GM12892 (cell line): ENCODE data around the gene RAP1A.

Source experiments
- DNase-seq: peaks from one replicate; pipeline ENCODE4 v3.0.0; 2011; ENCODE audit not compliant: insufficient read length
- FAIRE-seq: peaks from 2 replicates; lab custom pipeline; 2011; peaks lifted over from hg19 to GRCh38; lab: Jason Lieb, UNC
- POLR2A ChIP-seq: IDR thresholded peaks from 2 replicates; pipeline ENCODE4 v1.6.1; 2011; ENCODE audit warnings: low read depth, low read length, control low read depth
- POLR2AphosphoS5 ChIP-seq: IDR thresholded peaks from 2 replicates; pipeline ENCODE4 v1.6.1; 2011; ENCODE audit warnings: low read depth, low read length, control low read depth
- TAF1 ChIP-seq: IDR thresholded peaks from 2 replicates; pipeline ENCODE4 v1.6.1; 2011; ENCODE audit warnings: low read depth, mild to moderate bottlenecking, control low read depth, low read length, borderline replicate concordance

RAP1A gene

DNA sequence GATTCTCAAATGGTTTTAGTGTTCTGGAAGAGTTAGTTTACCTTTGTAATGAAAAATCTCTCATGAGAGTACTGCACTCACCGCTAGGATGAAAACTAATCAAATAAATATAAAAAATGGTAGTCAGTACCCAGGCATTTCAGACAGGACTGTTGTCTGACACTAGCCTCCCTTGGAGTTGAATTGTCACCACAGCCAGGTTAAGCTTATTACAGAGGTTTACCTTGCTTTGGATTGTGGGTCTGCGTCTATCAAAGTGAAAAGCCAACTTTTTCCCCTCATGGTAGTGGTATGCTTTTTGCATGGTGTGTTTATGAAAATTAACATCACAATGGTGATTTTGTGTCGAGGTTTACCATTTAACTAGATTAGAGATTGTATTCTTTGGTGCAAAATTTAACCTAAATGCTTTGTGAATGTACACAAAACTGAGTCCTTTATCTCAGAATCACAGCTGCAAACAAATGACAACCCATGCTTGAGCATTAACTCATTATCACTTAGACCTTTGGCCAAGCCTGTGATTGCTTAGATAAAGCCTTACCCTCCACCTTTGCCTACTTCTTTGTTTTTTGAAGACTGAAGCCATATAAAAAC is 20.1 kb downstream of the RAP1A start:
- peak; percentile 24 for FAIRE-seq
- no peak for DNase-seq
- TF ChIP-seq POLR2A (no peak), TAF1 (no peak), POLR2AphosphoS5 (no peak)

DNA sequence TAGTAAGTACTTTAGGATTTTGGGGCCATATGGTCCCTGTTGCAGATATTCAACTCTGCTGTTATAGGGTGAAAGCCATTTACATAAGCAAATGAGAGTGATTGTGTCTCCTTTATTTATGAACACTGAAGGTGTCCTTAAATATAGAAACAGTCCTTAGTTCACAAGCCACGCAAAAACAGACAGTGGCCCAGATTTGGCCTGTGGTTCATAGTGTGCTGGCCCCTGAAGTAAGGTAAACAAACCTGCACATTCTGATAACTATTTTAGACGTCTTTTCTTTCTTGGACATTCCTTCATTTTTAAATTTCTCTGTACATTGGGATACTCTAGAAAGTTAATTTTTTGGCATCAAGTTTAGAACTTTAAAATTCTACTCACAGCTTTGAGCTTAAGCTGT is 23.5 kb downstream of the RAP1A start:
- FAIRE-seq (no peak), DNase-seq (no peak)
- TF ChIP-seq POLR2A: no peak
- no peak for TF ChIP-seq POLR2AphosphoS5
- TF ChIP-seq TAF1: no peak

DNA sequence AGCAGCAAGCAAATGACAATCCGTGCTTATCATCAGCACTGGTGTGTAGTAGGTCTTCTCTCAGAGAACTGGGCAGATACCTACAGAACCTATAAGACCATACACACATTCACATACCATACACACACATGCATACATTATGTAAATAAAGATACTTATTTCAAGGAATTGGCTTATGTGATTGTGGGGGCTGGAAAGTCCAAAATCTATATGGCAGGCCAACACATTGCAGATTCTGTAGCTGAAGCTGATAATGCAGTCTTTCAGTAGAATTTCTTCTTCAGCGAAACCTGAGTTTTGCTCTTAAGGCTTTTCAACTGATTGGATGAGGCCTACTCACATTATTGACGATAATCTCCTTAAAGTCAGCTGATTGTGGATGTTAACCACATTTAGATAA is 24.1 kb downstream of the RAP1A start:
- FAIRE-seq (no peak), DNase-seq (no peak)
- TF ChIP-seq TAF1 (no peak), POLR2A (no peak), POLR2AphosphoS5 (no peak)

DNA sequence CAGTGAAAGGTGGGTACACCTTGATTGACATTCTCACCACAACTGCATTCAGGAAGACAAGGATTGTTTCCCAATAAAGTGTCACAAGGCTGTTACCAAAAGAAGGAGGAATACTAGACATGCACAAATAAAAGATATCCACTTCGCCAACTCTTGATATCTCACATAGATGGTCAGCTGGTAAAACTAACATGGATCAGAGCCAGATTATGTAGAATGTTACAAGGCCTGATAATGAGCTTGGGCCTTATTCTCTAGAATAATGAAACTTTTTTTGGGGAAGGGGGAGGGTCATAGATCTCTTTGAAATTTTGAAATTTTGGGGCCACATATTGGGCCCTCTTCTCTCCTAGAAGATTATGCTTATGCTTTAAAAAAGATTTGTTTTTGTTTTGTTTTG is 24.9 kb downstream of the RAP1A start:
- TF ChIP-seq TAF1 (no peak), POLR2AphosphoS5 (no peak), POLR2A (no peak)
- FAIRE-seq: no peak
- no peak for DNase-seq

DNA sequence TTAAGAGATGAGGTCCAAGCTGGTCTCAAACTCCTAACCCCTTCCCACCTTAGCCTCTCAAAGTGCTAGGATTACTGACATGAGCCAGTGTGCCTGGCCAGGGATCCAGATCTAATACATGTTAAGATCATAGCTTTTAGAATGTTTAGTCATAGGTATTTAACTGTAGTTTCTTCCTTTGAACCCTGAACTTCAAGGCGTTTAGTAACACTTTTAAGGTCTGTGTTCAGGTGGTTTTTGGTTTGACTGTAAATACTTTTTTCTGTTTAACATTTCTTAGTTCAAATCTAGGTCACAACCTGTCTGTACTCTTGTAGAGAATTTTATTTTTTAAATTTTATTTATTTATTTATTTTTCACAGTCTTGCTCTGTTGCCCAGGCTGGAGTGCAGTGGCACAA is 28.1 kb downstream of the RAP1A start:
- FAIRE-seq (no peak), DNase-seq (no peak)
- TF ChIP-seq TAF1 (no peak), POLR2A (no peak), POLR2AphosphoS5 (no peak)

DNA sequence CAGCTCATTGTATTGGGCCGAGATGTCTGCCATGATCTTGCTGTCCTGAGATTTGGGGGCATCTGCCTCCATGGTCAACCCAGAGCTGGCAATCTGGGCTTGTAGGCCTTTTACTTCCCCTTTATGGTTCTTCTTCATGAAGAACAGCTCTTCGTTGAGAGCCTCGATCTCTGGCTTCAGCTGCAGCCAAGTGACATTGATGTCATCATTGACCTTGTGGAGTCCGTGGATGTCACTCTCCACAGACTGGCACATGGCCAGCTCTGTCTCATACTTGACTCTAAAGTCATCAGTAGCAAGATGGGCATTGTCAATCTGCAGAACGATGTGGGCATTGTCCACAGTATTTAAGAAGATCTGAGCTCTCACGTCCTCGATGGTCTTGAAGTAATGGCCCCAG is 29.2 kb downstream of the RAP1A start:
- FAIRE-seq: peak; percentile 40
- no peak for DNase-seq
- no peak for TF ChIP-seq TAF1
- no peak for TF ChIP-seq POLR2A

DNA sequence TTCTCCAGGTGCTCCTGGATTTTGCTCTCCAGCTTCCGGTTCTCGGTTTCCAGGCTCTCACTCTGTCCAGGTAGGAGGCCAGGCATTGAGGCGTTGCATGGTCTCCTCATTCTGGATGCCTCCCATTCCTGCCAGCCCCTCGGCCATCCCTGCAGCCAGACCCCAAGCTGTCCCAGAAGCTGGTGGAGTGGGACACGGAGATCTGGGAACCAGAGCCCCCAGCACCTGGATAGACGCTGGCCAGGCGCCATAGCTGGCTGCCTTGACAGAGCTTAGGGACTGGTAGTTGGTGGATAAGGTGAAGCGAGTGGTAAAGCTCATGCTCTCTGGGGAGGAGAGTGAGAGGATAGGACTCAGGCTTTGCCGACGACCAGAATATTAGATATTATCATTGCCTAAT is 29.6 kb downstream of the RAP1A start:
- no peak for TF ChIP-seq POLR2AphosphoS5
- TF ChIP-seq POLR2A: no peak
- TF ChIP-seq TAF1: no peak
- no peak for FAIRE-seq
- DNase-seq: no peak

DNA sequence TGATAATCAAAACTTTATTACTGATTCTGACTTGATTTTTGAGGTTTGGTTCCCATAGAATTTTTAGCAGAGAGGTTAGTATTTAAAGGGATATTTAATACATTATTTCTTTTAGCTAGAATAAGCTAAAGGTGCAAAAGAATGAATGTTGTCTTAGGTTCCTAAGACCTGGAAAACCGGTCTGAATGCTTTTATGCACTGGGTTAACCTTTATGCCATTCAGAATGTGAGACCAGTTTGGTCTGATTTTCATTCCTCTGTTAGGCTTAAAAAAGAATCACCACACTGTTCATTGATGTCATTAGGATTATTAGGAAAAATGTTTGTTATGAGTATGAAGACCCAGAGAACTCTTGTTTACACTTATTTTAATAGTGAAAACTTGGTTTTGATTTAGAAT is 30.1 kb downstream of the RAP1A start:
- no peak for FAIRE-seq
- TF ChIP-seq TAF1: no peak
- TF ChIP-seq POLR2AphosphoS5: no peak
- TF ChIP-seq POLR2A: no peak

DNA sequence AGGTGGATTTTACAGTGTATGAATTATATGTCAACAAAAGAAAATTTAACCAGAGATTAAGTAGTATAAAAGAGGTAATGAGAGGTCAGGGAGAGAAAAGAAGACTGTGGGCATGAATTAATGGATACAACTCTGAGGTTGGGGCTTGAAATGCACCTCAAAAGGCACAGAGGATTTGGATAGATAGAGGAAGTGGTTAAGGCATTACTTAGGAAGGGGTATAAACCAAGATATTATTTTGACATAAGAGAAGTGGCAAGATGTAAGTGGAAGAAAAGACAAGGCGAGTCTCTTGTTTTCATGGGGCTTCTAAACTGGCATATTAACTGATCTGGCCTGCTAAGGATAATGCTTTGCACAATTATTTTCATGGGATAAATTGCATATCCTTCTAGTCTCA is 34.1 kb downstream of the RAP1A start:
- TF ChIP-seq POLR2A (no peak), POLR2AphosphoS5 (no peak), TAF1 (no peak)
- FAIRE-seq (peak; percentile 50), DNase-seq (no peak)

More for the DNA sequence above, 30.1 kb downstream of the RAP1A start:
- DNase-seq: no peak

DNA sequence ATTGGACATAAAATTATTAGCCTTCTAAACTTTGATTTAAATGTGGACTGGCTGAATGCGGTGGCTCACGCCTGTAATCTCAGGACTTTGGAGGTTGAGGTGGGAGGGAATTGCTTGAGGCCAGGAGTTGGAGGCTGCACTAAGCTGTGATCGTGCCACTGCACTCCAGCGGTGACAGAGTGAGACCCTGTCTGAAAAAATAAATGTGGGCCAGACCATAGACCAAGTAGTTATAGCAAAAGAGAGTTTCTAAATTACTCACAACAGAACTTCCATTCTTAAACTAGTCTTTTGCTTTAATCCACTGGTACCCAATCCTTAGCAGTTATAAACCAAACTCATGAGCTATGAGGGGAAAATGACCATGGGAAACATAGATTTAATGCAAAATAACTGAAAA is 35.2 kb downstream of the RAP1A start:
- DNase-seq (no peak), FAIRE-seq (peak; percentile 73)
- no peak for TF ChIP-seq TAF1
- no peak for TF ChIP-seq POLR2A
- TF ChIP-seq POLR2AphosphoS5: no peak

DNA sequence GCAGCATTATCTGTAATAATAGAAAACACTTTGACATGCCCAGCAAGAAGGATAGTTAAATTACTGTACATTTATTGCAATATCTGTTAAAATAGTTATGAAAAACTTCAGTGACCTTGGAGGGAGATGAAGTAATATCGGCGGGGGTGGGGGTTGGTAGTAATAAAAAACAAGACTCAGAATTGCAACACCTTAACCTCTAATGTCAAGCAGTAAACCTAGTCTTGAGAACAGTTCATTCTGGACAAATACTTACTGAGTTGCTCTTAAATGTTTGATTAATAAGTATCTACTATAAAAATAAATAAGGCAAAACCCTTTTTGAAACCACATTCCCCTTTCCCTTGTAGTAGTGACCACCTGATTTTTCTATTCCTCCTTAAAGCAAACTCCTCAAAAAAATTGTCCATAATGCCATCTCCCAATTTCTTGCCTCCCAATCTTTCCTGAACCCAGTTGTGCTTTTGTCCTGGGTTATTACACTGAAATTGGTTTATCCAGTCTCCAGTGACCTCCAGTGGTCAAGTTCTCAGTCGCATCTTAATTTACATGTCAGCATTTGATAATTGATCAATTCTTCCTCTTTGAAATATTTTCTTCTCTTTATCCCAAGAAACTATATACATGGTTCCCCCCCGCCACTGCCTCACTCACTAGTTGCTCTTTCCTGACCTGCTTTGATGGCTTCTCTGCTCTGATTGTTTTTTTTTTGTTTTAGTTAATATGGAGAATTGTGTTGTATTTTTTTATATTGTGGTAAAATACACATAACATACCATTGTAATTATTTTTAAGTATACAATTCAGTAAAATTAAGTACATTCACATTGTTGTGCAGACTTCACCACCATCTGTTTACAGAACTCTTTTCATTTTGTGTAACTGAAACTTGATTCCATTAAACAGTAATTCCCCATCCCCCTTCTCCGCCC is 36.8 kb downstream of the RAP1A start:
- TF ChIP-seq POLR2AphosphoS5 (no peak), TAF1 (no peak), POLR2A (no peak)
- DNase-seq: no peak
- no peak for FAIRE-seq

DNA sequence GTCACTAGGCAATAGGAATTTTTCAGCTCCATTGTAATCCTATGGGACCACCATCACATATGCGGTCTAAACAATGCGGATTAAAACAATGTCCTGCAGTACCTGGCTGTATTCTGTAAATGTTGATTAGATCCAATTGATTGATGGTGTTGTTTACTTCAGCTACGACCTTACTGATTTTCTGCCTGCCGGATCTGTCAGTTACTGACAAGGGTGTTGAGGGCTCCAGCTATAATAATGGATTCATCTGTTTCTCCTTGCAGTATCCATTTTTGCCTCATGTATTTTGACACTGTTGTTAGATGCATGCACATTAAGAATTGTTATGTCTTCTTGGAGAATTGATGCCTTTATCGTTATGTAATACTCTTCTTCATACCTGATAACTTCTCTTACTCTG is 39.0 kb downstream of the RAP1A start:
- peak; percentile 42 for FAIRE-seq
- DNase-seq: no peak
- TF ChIP-seq POLR2AphosphoS5: no peak
- no peak for TF ChIP-seq POLR2A
- TF ChIP-seq TAF1: no peak
